MM.1S (cell line): ENCODE data around the gene NSA2.
A peak's percentile ranks its signal among the peaks of the same experiment; 100 is the strongest.

ENCODE experiments used
- DNase-seq: peaks from one replicate; pipeline ENCODE4 v3.0.0-alpha.2; 2015
- H2AFZ ChIP-seq: fragments of 300-600 bp; sonication (generic); 2 replicates; pipeline ENCODE4 v1.6.0; 2016; ENCODE audit warnings: antibody characterized with exemption, low read length
- H3F3A ChIP-seq: fragments of 300-600 bp; sonication (generic); 2 replicates; pipeline ENCODE4 v1.6.1; 2016; ENCODE audit warnings: mild to moderate bottlenecking, antibody characterized with exemption, low read length, moderate library complexity, mixed read lengths; ENCODE audit not compliant: insufficient read depth
- H3K27ac ChIP-seq: fragments of 300-600 bp; sonication (generic); 2 replicates; pipeline ENCODE4 v1.5.1; 2016; ENCODE audit warnings: mild to moderate bottlenecking, low read length
- H3K27me3 ChIP-seq: fragments of 300-600 bp; sonication (generic); replicated peaks from 2 replicates; pipeline ENCODE4 v1.6.0; 2016; ENCODE audit warnings: low read length; ENCODE audit not compliant: insufficient read depth
- H3K36me3 ChIP-seq: fragments of 300-600 bp; sonication (generic); replicated peaks from 2 replicates; pipeline ENCODE4 v1.6.1; 2016; ENCODE audit warnings: mild to moderate bottlenecking, low read length, mixed read lengths; ENCODE audit not compliant: insufficient read depth
- H3K4me1 ChIP-seq: fragments of 300-600 bp; sonication (generic); 2 replicates; pipeline ENCODE4 v1.6.1; 2016; ENCODE audit warnings: low read length, mixed read lengths
- H3K4me2 ChIP-seq: fragments of 300-600 bp; sonication (generic); 2 replicates; pipeline ENCODE4 v1.6.0; 2016; ENCODE audit warnings: low read depth, low read length
- H3K4me3 ChIP-seq: fragments of 300-600 bp; sonication (generic); 2 replicates; pipeline ENCODE4 v1.5.1; 2016; ENCODE audit warnings: low read length, mixed read lengths
- H3K79me2 ChIP-seq: fragments of 300-600 bp; sonication (generic); 2 replicates; pipeline ENCODE4 v1.6.1; 2016; ENCODE audit warnings: mixed run types, low read length, mixed read lengths
- H3K9ac ChIP-seq: fragments of 300-600 bp; sonication (generic); 2 replicates; pipeline ENCODE4 v1.6.1; 2016; ENCODE audit warnings: low read length, mixed read lengths
- H3K9me2 ChIP-seq: fragments of 300-600 bp; sonication (generic); replicated peaks from 2 replicates; pipeline ENCODE4 v1.6.1; 2016; ENCODE audit warnings: mild to moderate bottlenecking, low read length, mixed read lengths; ENCODE audit not compliant: insufficient read depth
- H3K9me3 ChIP-seq: fragments of 300-600 bp; sonication (generic); replicated peaks from 2 replicates; pipeline ENCODE4 v1.6.1; 2016; ENCODE audit warnings: mild to moderate bottlenecking, low read length, mixed read lengths; ENCODE audit not compliant: insufficient read depth
- H4K20me1 ChIP-seq: fragments of 300-600 bp; sonication (generic); 2 replicates; pipeline ENCODE4 v1.6.1; 2016; ENCODE audit warnings: mild to moderate bottlenecking, low read length, moderate library complexity, mixed read lengths; ENCODE audit not compliant: insufficient read depth
- EZH2 ChIP-seq: fragments of 300-600 bp; sonication (generic); optimal IDR thresholded peaks from 2 replicates; pipeline ENCODE3; 2017; ENCODE audit warnings: low read depth, mild to moderate bottlenecking, antibody characterized with exemption, low read length, mixed read lengths
- EZH2phosphoT487 ChIP-seq: fragments of 300-600 bp; sonication (generic); IDR thresholded peaks from 2 replicates; pipeline ENCODE4 v1.6.1; 2018; ENCODE audit warnings: antibody characterized with exemption, low read length
- TF ChIP-seq, protein P1 (sequence below): fragments of 300-600 bp; sonication (generic); IDR thresholded peaks from 2 replicates; pipeline ENCODE4 v1.5.1; 2016; ENCODE audit warnings: antibody characterized with exemption, low read length, mixed read lengths

NSA2 gene

DNA sequence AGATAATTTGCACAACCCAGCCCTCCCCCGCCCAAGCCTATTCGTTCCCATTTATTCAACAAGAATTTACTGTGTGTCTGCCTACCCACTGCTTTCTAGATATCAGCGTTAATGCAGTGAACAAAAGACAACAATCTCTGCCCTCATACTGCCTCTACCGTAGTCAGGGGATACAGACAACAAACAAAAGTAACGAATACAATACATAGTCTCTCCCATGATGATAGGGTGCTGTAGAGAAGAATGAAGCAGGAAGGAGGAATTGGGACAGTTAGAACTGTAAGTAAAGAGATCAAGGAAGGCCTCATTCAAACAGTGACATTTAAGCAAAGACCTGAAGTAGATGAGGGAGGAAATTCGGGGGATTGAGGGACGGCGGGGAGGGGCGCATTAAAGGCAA, 1.8 kb upstream of the NSA2 start:
- Histone ChIP-seq H3K4me1 (peaks cover 28% of the 10 kb centered on the region), H3F3A (peaks cover 14% of the 10 kb centered on the region; the same call in 1 of the 2 replicates), H3K27ac (no peak overlapping the region), H3K9me3 (no peaks in the 10 kb centered on the region), H3K9me2 (no peaks in the 10 kb centered on the region), H2AFZ (no peak overlapping the region), H3K27me3 (no peaks in the 10 kb centered on the region), H3K4me3 (no peak overlapping the region), H3K79me2 (peaks cover 65% of the 10 kb centered on the region), H3K36me3 (no peaks in the 10 kb centered on the region; the same call in 1 of the 2 replicates), H3K4me2 (peak overlapping the region; percentile 79; the same call in 1 of the 2 replicates), H4K20me1 (no peaks in the 10 kb centered on the region), H3K9ac (no peak overlapping the region; the same call in 1 of the 2 replicates)
- no peak for TF ChIP-seq EZH2phosphoT487
- TF ChIP-seq, protein P1, sequence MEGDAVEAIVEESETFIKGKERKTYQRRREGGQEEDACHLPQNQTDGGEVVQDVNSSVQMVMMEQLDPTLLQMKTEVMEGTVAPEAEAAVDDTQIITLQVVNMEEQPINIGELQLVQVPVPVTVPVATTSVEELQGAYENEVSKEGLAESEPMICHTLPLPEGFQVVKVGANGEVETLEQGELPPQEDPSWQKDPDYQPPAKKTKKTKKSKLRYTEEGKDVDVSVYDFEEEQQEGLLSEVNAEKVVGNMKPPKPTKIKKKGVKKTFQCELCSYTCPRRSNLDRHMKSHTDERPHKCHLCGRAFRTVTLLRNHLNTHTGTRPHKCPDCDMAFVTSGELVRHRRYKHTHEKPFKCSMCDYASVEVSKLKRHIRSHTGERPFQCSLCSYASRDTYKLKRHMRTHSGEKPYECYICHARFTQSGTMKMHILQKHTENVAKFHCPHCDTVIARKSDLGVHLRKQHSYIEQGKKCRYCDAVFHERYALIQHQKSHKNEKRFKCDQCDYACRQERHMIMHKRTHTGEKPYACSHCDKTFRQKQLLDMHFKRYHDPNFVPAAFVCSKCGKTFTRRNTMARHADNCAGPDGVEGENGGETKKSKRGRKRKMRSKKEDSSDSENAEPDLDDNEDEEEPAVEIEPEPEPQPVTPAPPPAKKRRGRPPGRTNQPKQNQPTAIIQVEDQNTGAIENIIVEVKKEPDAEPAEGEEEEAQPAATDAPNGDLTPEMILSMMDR = no peak
- TF ChIP-seq EZH2 = no peak
- DNase-seq = no peak

DNA sequence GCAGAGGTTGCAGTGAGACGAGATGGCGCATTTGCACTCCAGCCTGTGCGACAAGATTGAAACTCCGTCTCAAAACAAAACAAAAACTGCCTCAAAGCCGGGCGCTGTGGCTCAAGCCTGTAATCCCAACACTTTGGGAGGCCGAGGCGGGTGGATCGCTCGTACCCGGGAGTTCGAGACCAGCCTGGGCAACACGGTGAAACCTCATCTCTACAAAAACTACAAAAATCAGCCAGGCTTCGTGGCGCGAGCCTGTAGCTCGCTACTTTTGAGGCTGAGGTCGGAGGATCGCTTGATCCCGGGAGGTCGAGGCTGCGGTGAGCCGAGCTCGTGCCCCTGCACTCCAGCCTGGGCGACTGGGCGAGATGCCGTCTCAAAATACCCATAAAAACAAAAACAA, 1.1 kb upstream of the NSA2 start:
- H3K4me3 ChIP-seq = peak overlapping the region; percentile 81
- no peak for DNase-seq
- peaks cover 60% of the 10 kb centered on the region for H3K79me2 ChIP-seq
- peak overlapping the region; percentile 63; the same call in 1 of the 2 replicates for H3K9ac ChIP-seq
- peaks cover 10% of the 10 kb centered on the region; the same call in 1 of the 2 replicates for H3F3A ChIP-seq
- TF ChIP-seq, protein P1 = no peak
- TF ChIP-seq EZH2 = no peak
- TF ChIP-seq EZH2phosphoT487 = no peak
- H3K9me3 ChIP-seq = no peaks in the 10 kb centered on the region
- peaks cover 23% of the 10 kb centered on the region for H3K4me1 ChIP-seq
- H3K27me3 ChIP-seq = no peaks in the 10 kb centered on the region
- peak overlapping the region; percentile 88; the same call in 1 of the 2 replicates for H2AFZ ChIP-seq
- no peaks in the 10 kb centered on the region for H3K9me2 ChIP-seq
- peak overlapping the region; percentile 79 for H3K4me2 ChIP-seq
- no peaks in the 10 kb centered on the region for H4K20me1 ChIP-seq
- H3K36me3 ChIP-seq = no peaks in the 10 kb centered on the region; the same call in 1 of the 2 replicates
- no peak overlapping the region for H3K27ac ChIP-seq

DNA sequence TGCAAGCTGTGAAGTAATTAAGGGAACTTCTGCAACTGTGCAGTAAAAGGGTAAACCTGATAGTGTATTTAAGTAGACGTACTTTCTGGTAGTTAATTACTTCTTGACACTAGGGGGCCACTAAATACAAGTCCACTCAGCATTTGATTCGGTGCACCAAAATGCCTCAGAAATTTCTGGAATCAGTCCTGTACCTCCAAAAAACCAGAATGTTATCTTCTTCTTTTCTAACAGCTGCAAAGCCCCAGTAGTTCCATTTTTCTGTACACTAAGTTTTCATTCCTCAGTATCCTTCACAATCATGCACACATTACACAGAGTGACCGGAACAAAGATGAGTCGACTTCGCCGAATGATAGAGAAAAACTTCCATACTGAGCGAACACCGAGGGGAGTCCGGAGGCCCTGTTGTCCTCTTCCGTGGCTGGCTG, 616 bp upstream of the NSA2 start:
- Histone ChIP-seq H3K4me1 (peaks cover 18% of the 10 kb centered on the region), H3K9me3 (no peaks in the 10 kb centered on the region), H3K27me3 (no peaks in the 10 kb centered on the region), H4K20me1 (no peaks in the 10 kb centered on the region), H3K27ac (peak overlapping the region; percentile 50; the same call in 1 of the 2 replicates), H3F3A (peaks cover 7% of the 10 kb centered on the region; the same call in 1 of the 2 replicates), H3K9me2 (no peaks in the 10 kb centered on the region), H2AFZ (peak overlapping the region; percentile 88), H3K79me2 (peaks cover 60% of the 10 kb centered on the region), H3K4me3 (peak overlapping the region; percentile 81), H3K9ac (peak overlapping the region; percentile 63), H3K4me2 (peak overlapping the region; percentile 79), H3K36me3 (no peaks in the 10 kb centered on the region; the same call in 1 of the 2 replicates)
- TF ChIP-seq EZH2phosphoT487 = no peak
- TF ChIP-seq, protein P1 = peak; percentile 60
- peak; percentile 67 for DNase-seq
